K562 (cell line): Measurements from ENCODE around the gene NMT1. TPM values are rescaled to one million over a fixed set of nuclear protein-coding genes. Genes with fewer than 3 reads are reported as not detected.

Experiments
- microRNA-seq: library from miRNA; unstranded; fragments of <30 nt; microRNA quantifications from one replicate; pipeline ENCODE4, GENCODE V29; 2018; ENCODE audit warnings: borderline microRNAs expressed
- polyA plus RNA-seq, 8 experiments: library from polyadenylated mRNA; depleted of rRNA in 4 of 8; stranded (reverse) in 5 of 8; unstranded in 3 of 8; fragments of >200 nt; fragmentation: Nextera tagmentation in 2 of 8; fragmentation: Illumina TruSeq in 1 of 8; extraction: Ambion mirVana in 2 of 8; extraction: Trizol in 1 of 8; gene quantifications; 2 replicates each; pipeline versions ENCODE4 v1.2.1 to v1.2.3, GENCODE V29; 2011 to 2014; ENCODE audit warnings: inconsistent platforms in 1 of 8, missing spikeins in 1 of 8
- small RNA-seq: library from RNA; depleted of rRNA; stranded (forward); fragments of <200 nt; gene quantifications from one replicate; pipeline ENCODE3, GENCODE V24; 2014
- total RNA-seq, 7 experiments: library from RNA; depleted of rRNA in 6 of 7; stranded (reverse); fragments of >200 nt in 6 of 7; fragmentation: Illumina TruSeq in 2 of 7; extraction: Trizol in 2 of 7; gene quantifications; 2 replicates each; pipeline versions ENCODE4 v1.2.1 to v1.2.3, GENCODE V29; 2011 to 2021; ENCODE audit warnings: low replicate concordance in 1 of 7

The NMT1 gene
- total and polyA plus RNA-seq, 9 of the 15 experiments (the other 6 are each of a cell fraction or from before 2014, with no cell fraction given): 86.7 to 569 (median 213) TPM

Small RNA genes lying within 50 kb of the gene (microRNA-seq; reads per million reads assigned to microRNA genes)
- gene MIR6784: not detected

Small RNA genes lying within 50 kb of the gene (small RNA-seq; reads per million reads assigned to genes)
- gene MIR6784 (not detected), gene RF00019 (not detected)

Other genes starting within 250 kb of the NMT1 start
Only the 7 nearest of the 13 such genes appear.
- 12.2 and 13.5 TPM in 2 replicates for gene KIF18B, start 113.5 kb upstream of the NMT1 start, total RNA-seq (2014; rRNA removed)
- 5.6 and 8.4 TPM in 2 replicates for gene KIF18B, start 113.5 kb upstream of the NMT1 start, total RNA-seq (2014; rRNA removed; fragmentation: Illumina TruSeq; extraction: Trizol)
- 13.2 and 13.7 TPM in 2 replicates for gene KIF18B, start 113.5 kb upstream of the NMT1 start, total RNA-seq (2015; rRNA removed; fragmentation: Illumina TruSeq; extraction: Trizol)
- gene KIF18B, start 113.5 kb upstream of the NMT1 start, total RNA-seq (2021): 39.5 and 42.8 TPM in 2 replicates
- 19.6 and 45.5 TPM in 2 replicates for gene KIF18B, start 113.5 kb upstream of the NMT1 start, polyA plus RNA-seq (2011; rRNA removed)
- 23.2 and 28.8 TPM in 2 replicates for gene KIF18B, start 113.5 kb upstream of the NMT1 start, polyA plus RNA-seq (2014; fragmentation: Illumina TruSeq; extraction: Trizol)
- gene KIF18B, start 113.5 kb upstream of the NMT1 start, polyA plus RNA-seq (2014; fragmentation: Nextera tagmentation; extraction: Ambion mirVana): 1 to 10 TPM; 2.0 to 3.0 TPM
- gene KIF18B, start 113.5 kb upstream of the NMT1 start, polyA plus RNA-seq (2014; rRNA removed): 32.2 and 42.7 TPM in 2 replicates
- gene C1QL1, start 93.0 kb upstream of the NMT1 start, total RNA-seq (2014; rRNA removed): 0.09 TPM in 1 of 2 replicates, not detected in the other
- not detected in 2 replicates for gene C1QL1, start 93.0 kb upstream of the NMT1 start, total RNA-seq (2014; rRNA removed; fragmentation: Illumina TruSeq; extraction: Trizol)
- gene C1QL1, start 93.0 kb upstream of the NMT1 start, total RNA-seq (2015; rRNA removed; fragmentation: Illumina TruSeq; extraction: Trizol): not detected in 2 replicates
- gene C1QL1, start 93.0 kb upstream of the NMT1 start, total RNA-seq (2021): not detected in 2 replicates
- gene C1QL1, start 93.0 kb upstream of the NMT1 start, polyA plus RNA-seq (2011; rRNA removed): 0.05 and 0.07 TPM in 2 replicates
- gene C1QL1, start 93.0 kb upstream of the NMT1 start, polyA plus RNA-seq (2014; fragmentation: Illumina TruSeq; extraction: Trizol): not detected in 2 replicates
- not detected for gene C1QL1, start 93.0 kb upstream of the NMT1 start, polyA plus RNA-seq (2014; fragmentation: Nextera tagmentation; extraction: Ambion mirVana)
- 0.12 and 0.27 TPM in 2 replicates for gene C1QL1, start 93.0 kb upstream of the NMT1 start, polyA plus RNA-seq (2014; rRNA removed)
- 26.1 and 43.3 TPM in 2 replicates for gene DCAKD, start 9.7 kb upstream of the NMT1 start, total RNA-seq (2014; rRNA removed)
- 15.3 and 17.4 TPM in 2 replicates for gene DCAKD, start 9.7 kb upstream of the NMT1 start, total RNA-seq (2014; rRNA removed; fragmentation: Illumina TruSeq; extraction: Trizol)
- 26.2 and 26.5 TPM in 2 replicates for gene DCAKD, start 9.7 kb upstream of the NMT1 start, total RNA-seq (2015; rRNA removed; fragmentation: Illumina TruSeq; extraction: Trizol)
- 35.5 and 39.8 TPM in 2 replicates for gene DCAKD, start 9.7 kb upstream of the NMT1 start, total RNA-seq (2021)
- gene DCAKD, start 9.7 kb upstream of the NMT1 start, polyA plus RNA-seq (2011; rRNA removed): 14.4 and 28.6 TPM in 2 replicates
- 21.4 and 27.7 TPM in 2 replicates for gene DCAKD, start 9.7 kb upstream of the NMT1 start, polyA plus RNA-seq (2014; fragmentation: Illumina TruSeq; extraction: Trizol)
- gene DCAKD, start 9.7 kb upstream of the NMT1 start, polyA plus RNA-seq (2014; fragmentation: Nextera tagmentation; extraction: Ambion mirVana): 1 to 10 TPM; 7.9 to 9.6 TPM
- 23.5 and 24.8 TPM in 2 replicates for gene DCAKD, start 9.7 kb upstream of the NMT1 start, polyA plus RNA-seq (2014; rRNA removed)
- 7.5 and 8.8 TPM in 2 replicates for gene PLCD3, start 71.2 kb downstream of the NMT1 start, total RNA-seq (2014; rRNA removed)
- gene PLCD3, start 71.2 kb downstream of the NMT1 start, total RNA-seq (2014; rRNA removed; fragmentation: Illumina TruSeq; extraction: Trizol): 2.4 and 2.5 TPM in 2 replicates
- 4.0 and 4.6 TPM in 2 replicates for gene PLCD3, start 71.2 kb downstream of the NMT1 start, total RNA-seq (2015; rRNA removed; fragmentation: Illumina TruSeq; extraction: Trizol)
- gene PLCD3, start 71.2 kb downstream of the NMT1 start, total RNA-seq (2021): 22.6 and 22.9 TPM in 2 replicates
- gene PLCD3, start 71.2 kb downstream of the NMT1 start, polyA plus RNA-seq (2011; rRNA removed): 8.1 and 16.5 TPM in 2 replicates
- gene PLCD3, start 71.2 kb downstream of the NMT1 start, polyA plus RNA-seq (2014; fragmentation: Illumina TruSeq; extraction: Trizol): 10.5 and 14.7 TPM in 2 replicates
- under 1 TPM; 0.20 to 0.27 TPM for gene PLCD3, start 71.2 kb downstream of the NMT1 start, polyA plus RNA-seq (2014; fragmentation: Nextera tagmentation; extraction: Ambion mirVana)
- 8.2 and 15.7 TPM in 2 replicates for gene PLCD3, start 71.2 kb downstream of the NMT1 start, polyA plus RNA-seq (2014; rRNA removed)
- 5.5 and 6.3 TPM in 2 replicates for gene ACBD4, start 74.4 kb downstream of the NMT1 start, total RNA-seq (2014; rRNA removed)
- gene ACBD4, start 74.4 kb downstream of the NMT1 start, total RNA-seq (2014; rRNA removed; fragmentation: Illumina TruSeq; extraction: Trizol): 1.6 and 2.1 TPM in 2 replicates
- 2.0 and 2.1 TPM in 2 replicates for gene ACBD4, start 74.4 kb downstream of the NMT1 start, total RNA-seq (2015; rRNA removed; fragmentation: Illumina TruSeq; extraction: Trizol)
- gene ACBD4, start 74.4 kb downstream of the NMT1 start, total RNA-seq (2021): 4.7 and 5.7 TPM in 2 replicates
- 6.9 and 9.1 TPM in 2 replicates for gene ACBD4, start 74.4 kb downstream of the NMT1 start, polyA plus RNA-seq (2011; rRNA removed)
- gene ACBD4, start 74.4 kb downstream of the NMT1 start, polyA plus RNA-seq (2014; fragmentation: Illumina TruSeq; extraction: Trizol): 4.6 and 5.4 TPM in 2 replicates
- gene ACBD4, start 74.4 kb downstream of the NMT1 start, polyA plus RNA-seq (2014; fragmentation: Nextera tagmentation; extraction: Ambion mirVana): under 1 TPM; 0.14 to 0.15 TPM
- 5.6 and 7.0 TPM in 2 replicates for gene ACBD4, start 74.4 kb downstream of the NMT1 start, polyA plus RNA-seq (2014; rRNA removed)
- 18.5 and 18.8 TPM in 2 replicates for gene HEXIM1, start 87.2 kb downstream of the NMT1 start, total RNA-seq (2014; rRNA removed)
- 4.0 and 4.2 TPM in 2 replicates for gene HEXIM1, start 87.2 kb downstream of the NMT1 start, total RNA-seq (2014; rRNA removed; fragmentation: Illumina TruSeq; extraction: Trizol)
- 6.6 and 7.3 TPM in 2 replicates for gene HEXIM1, start 87.2 kb downstream of the NMT1 start, total RNA-seq (2015; rRNA removed; fragmentation: Illumina TruSeq; extraction: Trizol)
- 21.4 and 28.3 TPM in 2 replicates for gene HEXIM1, start 87.2 kb downstream of the NMT1 start, total RNA-seq (2021)
- 7.9 and 9.1 TPM in 2 replicates for gene HEXIM1, start 87.2 kb downstream of the NMT1 start, polyA plus RNA-seq (2011; rRNA removed)
- gene HEXIM1, start 87.2 kb downstream of the NMT1 start, polyA plus RNA-seq (2014; fragmentation: Illumina TruSeq; extraction: Trizol): 20.9 and 27.2 TPM in 2 replicates
- 1 to 10 TPM; 1.4 to 1.6 TPM for gene HEXIM1, start 87.2 kb downstream of the NMT1 start, polyA plus RNA-seq (2014; fragmentation: Nextera tagmentation; extraction: Ambion mirVana)
- 24.4 and 26.2 TPM in 2 replicates for gene HEXIM1, start 87.2 kb downstream of the NMT1 start, polyA plus RNA-seq (2014; rRNA removed)
- 2.7 and 3.4 TPM in 2 replicates for gene HEXIM2, start 100.6 kb downstream of the NMT1 start, total RNA-seq (2014; rRNA removed)
- 0.29 and 0.69 TPM in 2 replicates for gene HEXIM2, start 100.6 kb downstream of the NMT1 start, total RNA-seq (2014; rRNA removed; fragmentation: Illumina TruSeq; extraction: Trizol)
- 1.4 and 1.8 TPM in 2 replicates for gene HEXIM2, start 100.6 kb downstream of the NMT1 start, total RNA-seq (2015; rRNA removed; fragmentation: Illumina TruSeq; extraction: Trizol)
- 2.0 and 2.1 TPM in 2 replicates for gene HEXIM2, start 100.6 kb downstream of the NMT1 start, total RNA-seq (2021)
- gene HEXIM2, start 100.6 kb downstream of the NMT1 start, polyA plus RNA-seq (2011; rRNA removed): 1.1 and 1.6 TPM in 2 replicates
- 1.1 and 1.9 TPM in 2 replicates for gene HEXIM2, start 100.6 kb downstream of the NMT1 start, polyA plus RNA-seq (2014; fragmentation: Illumina TruSeq; extraction: Trizol)
- not detected for gene HEXIM2, start 100.6 kb downstream of the NMT1 start, polyA plus RNA-seq (2014; fragmentation: Nextera tagmentation; extraction: Ambion mirVana)
- gene HEXIM2, start 100.6 kb downstream of the NMT1 start, polyA plus RNA-seq (2014; rRNA removed): 0.86 and 1.8 TPM in 2 replicates